ENCODE measurements around the gene ESRRG.

DNA sequence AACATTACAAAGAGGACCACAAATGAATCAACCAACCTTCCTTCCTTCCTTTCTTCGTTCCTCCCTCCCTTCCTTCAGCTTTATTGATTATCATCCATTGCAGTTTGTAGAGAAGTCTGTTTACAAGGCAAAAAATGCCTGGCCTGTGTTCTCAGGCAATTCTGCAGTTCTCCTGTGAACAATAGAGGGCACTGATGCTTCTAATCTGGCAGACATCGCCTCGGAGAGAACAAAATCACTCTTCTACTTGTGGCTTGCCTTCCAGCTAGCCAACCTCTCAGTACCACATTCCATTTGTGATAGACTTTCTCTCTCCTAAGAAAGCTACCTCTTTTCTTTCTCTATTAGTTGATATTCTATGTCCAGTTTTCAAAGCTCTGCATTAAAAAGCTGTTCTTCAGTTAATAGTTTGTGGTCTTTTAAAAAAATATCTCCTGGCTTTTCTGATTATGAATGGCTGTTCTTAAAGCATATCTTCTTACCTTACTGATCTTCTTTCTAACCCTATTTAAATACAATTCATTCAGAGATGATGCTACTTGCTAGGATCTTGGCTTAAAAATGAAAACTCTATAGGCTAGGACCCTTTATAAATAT, 26.9 kb upstream of the ESRRG start:
- TF ChIP-seq EZH2 (IDR thresholded peaks at IDR 0.05; ENCODE audit: low read depth, unreplicated experiment) (no peak), ZNF114 (CRISPR knock-in tag; IDR thresholded peaks at IDR 0.05) (no peak), JUNB (IDR thresholded peaks at IDR 0.05; ENCODE audit: unreplicated experiment) (no peak), EZH2phosphoT487 (IDR thresholded peaks at IDR 0.05; ENCODE audit: unreplicated experiment) (no peak), POLR2AphosphoS5 (IDR thresholded peaks at IDR 0.05; ENCODE audit: low read depth) (no peak), CREB1 (CRISPR knock-in tag; IDR thresholded peaks at IDR 0.05; ENCODE audit: low read depth) (no peak), STAT1 (IDR thresholded peaks at IDR 0.05; ENCODE audit: unreplicated experiment) (no peak), ZNF331 (CRISPR knock-in tag; IDR thresholded peaks at IDR 0.05; ENCODE audit: low read depth) (no peak), NANOG (IDR thresholded peaks at IDR 0.05; ENCODE audit: borderline replicate concordance) (no peak), ZNF462 (CRISPR knock-in tag; IDR thresholded peaks at IDR 0.05) (no peak)
- TF ChIP-seq, protein P1, sequence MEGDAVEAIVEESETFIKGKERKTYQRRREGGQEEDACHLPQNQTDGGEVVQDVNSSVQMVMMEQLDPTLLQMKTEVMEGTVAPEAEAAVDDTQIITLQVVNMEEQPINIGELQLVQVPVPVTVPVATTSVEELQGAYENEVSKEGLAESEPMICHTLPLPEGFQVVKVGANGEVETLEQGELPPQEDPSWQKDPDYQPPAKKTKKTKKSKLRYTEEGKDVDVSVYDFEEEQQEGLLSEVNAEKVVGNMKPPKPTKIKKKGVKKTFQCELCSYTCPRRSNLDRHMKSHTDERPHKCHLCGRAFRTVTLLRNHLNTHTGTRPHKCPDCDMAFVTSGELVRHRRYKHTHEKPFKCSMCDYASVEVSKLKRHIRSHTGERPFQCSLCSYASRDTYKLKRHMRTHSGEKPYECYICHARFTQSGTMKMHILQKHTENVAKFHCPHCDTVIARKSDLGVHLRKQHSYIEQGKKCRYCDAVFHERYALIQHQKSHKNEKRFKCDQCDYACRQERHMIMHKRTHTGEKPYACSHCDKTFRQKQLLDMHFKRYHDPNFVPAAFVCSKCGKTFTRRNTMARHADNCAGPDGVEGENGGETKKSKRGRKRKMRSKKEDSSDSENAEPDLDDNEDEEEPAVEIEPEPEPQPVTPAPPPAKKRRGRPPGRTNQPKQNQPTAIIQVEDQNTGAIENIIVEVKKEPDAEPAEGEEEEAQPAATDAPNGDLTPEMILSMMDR (conservative IDR thresholded peaks at IDR 0.05; ENCODE audit: low read depth in 2 of 2), result peak; percentile 83 to 90
- TF ChIP-seq, protein P2, sequence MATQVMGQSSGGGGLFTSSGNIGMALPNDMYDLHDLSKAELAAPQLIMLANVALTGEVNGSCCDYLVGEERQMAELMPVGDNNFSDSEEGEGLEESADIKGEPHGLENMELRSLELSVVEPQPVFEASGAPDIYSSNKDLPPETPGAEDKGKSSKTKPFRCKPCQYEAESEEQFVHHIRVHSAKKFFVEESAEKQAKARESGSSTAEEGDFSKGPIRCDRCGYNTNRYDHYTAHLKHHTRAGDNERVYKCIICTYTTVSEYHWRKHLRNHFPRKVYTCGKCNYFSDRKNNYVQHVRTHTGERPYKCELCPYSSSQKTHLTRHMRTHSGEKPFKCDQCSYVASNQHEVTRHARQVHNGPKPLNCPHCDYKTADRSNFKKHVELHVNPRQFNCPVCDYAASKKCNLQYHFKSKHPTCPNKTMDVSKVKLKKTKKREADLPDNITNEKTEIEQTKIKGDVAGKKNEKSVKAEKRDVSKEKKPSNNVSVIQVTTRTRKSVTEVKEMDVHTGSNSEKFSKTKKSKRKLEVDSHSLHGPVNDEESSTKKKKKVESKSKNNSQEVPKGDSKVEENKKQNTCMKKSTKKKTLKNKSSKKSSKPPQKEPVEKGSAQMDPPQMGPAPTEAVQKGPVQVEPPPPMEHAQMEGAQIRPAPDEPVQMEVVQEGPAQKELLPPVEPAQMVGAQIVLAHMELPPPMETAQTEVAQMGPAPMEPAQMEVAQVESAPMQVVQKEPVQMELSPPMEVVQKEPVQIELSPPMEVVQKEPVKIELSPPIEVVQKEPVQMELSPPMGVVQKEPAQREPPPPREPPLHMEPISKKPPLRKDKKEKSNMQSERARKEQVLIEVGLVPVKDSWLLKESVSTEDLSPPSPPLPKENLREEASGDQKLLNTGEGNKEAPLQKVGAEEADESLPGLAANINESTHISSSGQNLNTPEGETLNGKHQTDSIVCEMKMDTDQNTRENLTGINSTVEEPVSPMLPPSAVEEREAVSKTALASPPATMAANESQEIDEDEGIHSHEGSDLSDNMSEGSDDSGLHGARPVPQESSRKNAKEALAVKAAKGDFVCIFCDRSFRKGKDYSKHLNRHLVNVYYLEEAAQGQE (IDR thresholded peaks at IDR 0.05; ENCODE audit: unreplicated experiment), result no peak
- TF ChIP-seq, protein P3, sequence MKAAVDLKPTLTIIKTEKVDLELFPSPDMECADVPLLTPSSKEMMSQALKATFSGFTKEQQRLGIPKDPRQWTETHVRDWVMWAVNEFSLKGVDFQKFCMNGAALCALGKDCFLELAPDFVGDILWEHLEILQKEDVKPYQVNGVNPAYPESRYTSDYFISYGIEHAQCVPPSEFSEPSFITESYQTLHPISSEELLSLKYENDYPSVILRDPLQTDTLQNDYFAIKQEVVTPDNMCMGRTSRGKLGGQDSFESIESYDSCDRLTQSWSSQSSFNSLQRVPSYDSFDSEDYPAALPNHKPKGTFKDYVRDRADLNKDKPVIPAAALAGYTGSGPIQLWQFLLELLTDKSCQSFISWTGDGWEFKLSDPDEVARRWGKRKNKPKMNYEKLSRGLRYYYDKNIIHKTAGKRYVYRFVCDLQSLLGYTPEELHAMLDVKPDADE (IDR thresholded peaks at IDR 0.05), result no peak

Measured in GM23338 (cell line).